ENCODE measurements around the gene GRID1. TPM values are rescaled to one million over a fixed set of nuclear protein-coding genes. Genes with fewer than 3 reads are reported as not detected.

Gene GRID1
- total RNA-seq, 1 experiment from 2014 or later = 5.6 TPM

DNA sequence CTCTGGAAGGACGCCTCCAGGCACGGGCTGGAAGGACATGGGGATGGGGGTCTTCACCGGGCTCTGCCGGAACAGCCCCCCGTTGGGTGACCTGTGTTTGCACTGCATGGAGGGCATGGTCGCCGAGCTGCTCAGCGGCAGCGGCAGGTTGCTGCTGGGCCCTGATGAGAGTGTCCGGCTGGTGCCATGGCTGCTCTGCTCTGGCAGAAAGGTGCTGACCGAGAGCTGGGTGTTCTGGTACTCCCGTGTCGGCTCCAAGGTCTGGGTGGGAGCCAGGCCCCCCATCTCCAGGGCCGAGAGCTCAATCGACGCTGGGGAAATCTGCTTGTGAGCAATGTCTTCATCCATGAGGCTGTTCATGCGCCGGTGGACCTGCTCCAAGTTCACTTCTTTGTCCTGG lies 764.3 kb downstream of the GRID1 start:
- TF ChIP-seq EZH2phosphoT487 (IDR thresholded peaks at IDR 0.05; ENCODE audit: borderline replicate concordance) = no peak
- no peaks in the 10 kb centered on the region for H3K79me2 ChIP-seq (ENCODE audit: insufficient read depth, low read length)
- no peaks in the 10 kb centered on the region for H3K9me3 ChIP-seq (ENCODE audit: control insufficient read depth in 1 of 2, insufficient read depth in 1 of 2, low read depth in 1 of 2, low read length in 2 of 2)
- no peak overlapping the region for H3K4me2 ChIP-seq (ENCODE audit: low read length)
- POLR2A ChIA-PET = no interaction called here
- H3K27me3 ChIP-seq (ENCODE audit: insufficient read depth, low read length) = peaks cover 4% of the 10 kb centered on the region
- H4K20me1 ChIP-seq (ENCODE audit: insufficient read depth) = no peaks in the 10 kb centered on the region
- intact Hi-C loops (cut with micrococcal nuclease) = no loop called here
- no peaks in the 10 kb centered on the region for H3K9me2 ChIP-seq (ENCODE audit: insufficient read depth)
- H3K9ac ChIP-seq (ENCODE audit: low read length) = no peak overlapping the region
- H3K27ac ChIP-seq (ENCODE audit: low read depth, low read length) = no peak overlapping the region
- RAD21 ChIA-PET (ENCODE audit: low non-redundant PET in 1 of 2, low total read pairs in 2 of 2, uncharacterized antibody in 2 of 2, unreplicated experiment in 2 of 2) = no interaction called here
- no peak for DNase-seq (ENCODE audit: low read depth, low spot score)
- ATAC-seq = no peak
- no peaks in the 10 kb centered on the region for H3K4me1 ChIP-seq (ENCODE audit: control insufficient read depth in 1 of 2, insufficient read depth in 2 of 2, low read length in 2 of 2)
- no peak overlapping the region for H2AFZ ChIP-seq (ENCODE audit: low read depth, low read length, poor library complexity, severe bottlenecking)
- no TSS peak for BruUV-seq (replicated peaks)
- no peak overlapping the region for H3K4me3 ChIP-seq (replicated peaks in 1 of 2; ENCODE audit: low read depth in 1 of 2, low read length in 2 of 2)
- CTCF ChIA-PET = no interaction called here
- H3K36me3 ChIP-seq (ENCODE audit: control insufficient read depth in 1 of 2, insufficient read depth in 2 of 2, low read length in 2 of 2) = no peaks in the 10 kb centered on the region

- no peak overlapping the region for H3K4me2 ChIP-seq (ENCODE audit: low read length)
Measured at GRCh38 chr10:85601526-85601925, 765.1 kb downstream of the GRID1 start.

More at GRCh38 chr10:85601526-85601925, 765.1 kb downstream of the GRID1 start:
- DNase-seq (ENCODE audit: low read depth, low spot score) (no peak), ATAC-seq (no peak)
- Histone ChIP-seq H3K9ac (ENCODE audit: low read length) (no peak overlapping the region), H2AFZ (ENCODE audit: low read depth, low read length, poor library complexity, severe bottlenecking) (no peak overlapping the region), H3K4me1 (ENCODE audit: control insufficient read depth in 1 of 2, insufficient read depth in 2 of 2, low read length in 2 of 2) (no peaks in the 10 kb centered on the region), H3K27ac (ENCODE audit: low read depth, low read length) (no peak overlapping the region), H3K36me3 (ENCODE audit: control insufficient read depth in 1 of 2, insufficient read depth in 2 of 2, low read length in 2 of 2) (no peaks in the 10 kb centered on the region), H3K9me3 (ENCODE audit: control insufficient read depth in 1 of 2, insufficient read depth in 1 of 2, low read depth in 1 of 2, low read length in 2 of 2) (no peaks in the 10 kb centered on the region), H3K79me2 (ENCODE audit: insufficient read depth, low read length) (no peaks in the 10 kb centered on the region), H3K27me3 (ENCODE audit: insufficient read depth, low read length) (peaks cover 6% of the 10 kb centered on the region; the same call in 1 of the 2 replicates), H3K9me2 (ENCODE audit: insufficient read depth) (no peaks in the 10 kb centered on the region), H3K4me3 (replicated peaks in 1 of 2; ENCODE audit: low read depth in 1 of 2, low read length in 2 of 2) (no peak overlapping the region), H4K20me1 (ENCODE audit: insufficient read depth) (no peaks in the 10 kb centered on the region)
- TF ChIP-seq REST (IDR thresholded peaks at IDR 0.05; ENCODE audit: low read depth) = no peak
- TF ChIP-seq ZFX (IDR thresholded peaks at IDR 0.05) = no peak
- no TSS peak for BruUV-seq (replicated peaks)
- CTCF ChIA-PET = no interaction called here
- RAD21 ChIA-PET (ENCODE audit: low non-redundant PET in 1 of 2, low total read pairs in 2 of 2, uncharacterized antibody in 2 of 2, unreplicated experiment in 2 of 2) = no interaction called here
- POLR2A ChIA-PET = no interaction called here
- intact Hi-C loops (cut with micrococcal nuclease) = no loop called here

Data from HCT116 (cell line).